HepG2 (cell line): ENCODE results near the gene C5orf47. TPM values are rescaled to one million over a fixed set of nuclear protein-coding genes. Genes with fewer than 3 reads are reported as not detected.

Experiments used
- FOSL2 ChIP-seq: sonication (generic); formaldehyde crosslinking; IDR thresholded peaks from 2 replicates; pipeline ENCODE4 v1.4.0; 2020; ENCODE audit warnings: missing genetic modification reagents
- FOXA3 ChIP-seq: IDR thresholded peaks from 2 replicates; pipeline ENCODE4 v1.6.1; 2016; ENCODE audit warnings: missing genetic modification reagents, missing compliant biosample characterization
- GATAD2A ChIP-seq: IDR thresholded peaks from 2 replicates; pipeline ENCODE4 v1.6.1; 2016
- RNF2 ChIP-seq: fragments of 450-650 bp; conservative IDR thresholded peaks from 2 replicates; pipeline ENCODE4 v1.6.1; 2016; ENCODE audit warnings: low read depth
- ZNF274 ChIP-seq: sonication (generic); formaldehyde crosslinking; IDR thresholded peaks from 2 replicates; pipeline ENCODE4 v1.5.1; 2020; ENCODE audit warnings: mild to moderate bottlenecking, missing genetic modification reagents
- ZNF343 ChIP-seq: sonication (generic); formaldehyde crosslinking; IDR thresholded peaks from 2 replicates; pipeline ENCODE4 v1.4.0; 2020; ENCODE audit warnings: mild to moderate bottlenecking, missing genetic modification reagents
- ZNF574 ChIP-seq: sonication (generic); formaldehyde crosslinking; IDR thresholded peaks from 2 replicates; pipeline ENCODE4 v1.4.0; 2020; ENCODE audit warnings: missing genetic modification reagents
- ZNF749 ChIP-seq: sonication (generic); formaldehyde crosslinking; IDR thresholded peaks from 2 replicates; pipeline ENCODE4 v1.8.0; 2022; ENCODE audit warnings: mild to moderate bottlenecking, missing genetic modification reagents, moderate library complexity, borderline replicate concordance
- polyA plus RNA-seq, 8 experiments: library from polyadenylated mRNA; depleted of rRNA in 3 of 8; stranded (reverse) in 7 of 8; unstranded in 1 of 8; fragments of >200 nt; fragmentation: Illumina TruSeq in 4 of 8; extraction: Trizol in 4 of 8; gene quantifications; 2 replicates each; pipeline versions ENCODE4 v1.2.1 to v1.2.3, GENCODE V29; 2011 to 2016; ENCODE audit warnings: low read depth in 4 of 8, missing spikeins in 1 of 8, mixed read lengths in 1 of 8; ENCODE audit not compliant: insufficient read depth in 1 of 8
- total RNA-seq, 5 experiments: library from RNA; depleted of rRNA; stranded (reverse); fragments of >200 nt; fragmentation: Illumina TruSeq; extraction: Trizol; gene quantifications; 2 replicates each; pipeline ENCODE4 v1.2.3, GENCODE V29; 2016; ENCODE audit warnings: low read depth in 1 of 5
- TF ChIP-seq, protein P1 (sequence below): IDR thresholded peaks from 2 replicates; pipeline ENCODE4 v1.6.1; 2016; ENCODE audit warnings: mild to moderate bottlenecking
- TF ChIP-seq, protein P2 (sequence below): IDR thresholded peaks from 2 replicates; pipeline ENCODE4 v1.6.1; 2016; ENCODE audit warnings: low read depth, missing genetic modification reagents, missing compliant biosample characterization
- TF ChIP-seq, protein P3 (sequence below): sonication (generic); formaldehyde crosslinking; IDR thresholded peaks from one replicate; pipeline ENCODE4 v1.5.1; 2020; ENCODE audit warnings: mild to moderate bottlenecking, missing genetic modification reagents; ENCODE audit errors: not compliant biosample characterization

Gene C5orf47
- total and polyA plus RNA-seq, 2 of the 13 experiments (the other 11 are each of a cell fraction or from before 2014, with no cell fraction given) = not detected

DNA sequence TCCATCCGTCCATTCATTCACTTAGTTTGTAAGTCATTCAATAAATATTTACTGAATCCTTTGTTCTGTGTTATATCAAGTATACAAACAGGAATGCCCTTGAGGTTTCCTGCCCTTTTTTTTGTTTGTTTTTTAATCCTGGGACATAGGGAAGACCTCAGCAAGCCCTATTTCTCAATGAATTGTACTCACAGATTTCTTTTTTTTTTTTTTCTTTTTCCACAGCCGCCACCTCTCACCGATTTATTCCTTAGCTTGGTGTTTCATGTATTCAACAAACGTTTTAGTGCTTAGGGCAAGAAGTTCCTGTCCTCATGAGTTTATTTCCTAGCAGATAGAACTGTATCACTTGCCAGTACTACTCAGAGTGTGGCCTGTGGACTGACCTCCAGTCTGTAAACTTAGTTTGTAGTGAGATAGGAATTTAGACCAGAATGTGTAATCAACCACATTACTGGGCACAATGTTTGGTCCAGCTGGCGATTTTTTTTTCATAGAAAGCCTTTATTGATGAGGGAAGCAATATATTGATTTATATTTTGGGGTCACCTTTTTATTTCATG is 35.4 kb upstream of the C5orf47 start (continued):
- TF ChIP-seq GATAD2A = peak; percentile 81
- TF ChIP-seq, protein P1, sequence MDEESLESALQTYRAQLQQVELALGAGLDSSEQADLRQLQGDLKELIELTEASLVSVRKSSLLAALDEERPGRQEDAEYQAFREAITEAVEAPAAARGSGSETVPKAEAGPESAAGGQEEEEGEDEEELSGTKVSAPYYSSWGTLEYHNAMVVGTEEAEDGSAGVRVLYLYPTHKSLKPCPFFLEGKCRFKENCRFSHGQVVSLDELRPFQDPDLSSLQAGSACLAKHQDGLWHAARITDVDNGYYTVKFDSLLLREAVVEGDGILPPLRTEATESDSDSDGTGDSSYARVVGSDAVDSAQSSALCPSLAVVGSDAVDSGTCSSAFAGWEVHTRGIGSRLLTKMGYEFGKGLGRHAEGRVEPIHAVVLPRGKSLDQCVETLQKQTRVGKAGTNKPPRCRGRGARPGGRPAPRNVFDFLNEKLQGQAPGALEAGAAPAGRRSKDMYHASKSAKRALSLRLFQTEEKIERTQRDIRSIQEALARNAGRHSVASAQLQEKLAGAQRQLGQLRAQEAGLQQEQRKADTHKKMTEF = peak; percentile 36
- TF ChIP-seq, protein P2, sequence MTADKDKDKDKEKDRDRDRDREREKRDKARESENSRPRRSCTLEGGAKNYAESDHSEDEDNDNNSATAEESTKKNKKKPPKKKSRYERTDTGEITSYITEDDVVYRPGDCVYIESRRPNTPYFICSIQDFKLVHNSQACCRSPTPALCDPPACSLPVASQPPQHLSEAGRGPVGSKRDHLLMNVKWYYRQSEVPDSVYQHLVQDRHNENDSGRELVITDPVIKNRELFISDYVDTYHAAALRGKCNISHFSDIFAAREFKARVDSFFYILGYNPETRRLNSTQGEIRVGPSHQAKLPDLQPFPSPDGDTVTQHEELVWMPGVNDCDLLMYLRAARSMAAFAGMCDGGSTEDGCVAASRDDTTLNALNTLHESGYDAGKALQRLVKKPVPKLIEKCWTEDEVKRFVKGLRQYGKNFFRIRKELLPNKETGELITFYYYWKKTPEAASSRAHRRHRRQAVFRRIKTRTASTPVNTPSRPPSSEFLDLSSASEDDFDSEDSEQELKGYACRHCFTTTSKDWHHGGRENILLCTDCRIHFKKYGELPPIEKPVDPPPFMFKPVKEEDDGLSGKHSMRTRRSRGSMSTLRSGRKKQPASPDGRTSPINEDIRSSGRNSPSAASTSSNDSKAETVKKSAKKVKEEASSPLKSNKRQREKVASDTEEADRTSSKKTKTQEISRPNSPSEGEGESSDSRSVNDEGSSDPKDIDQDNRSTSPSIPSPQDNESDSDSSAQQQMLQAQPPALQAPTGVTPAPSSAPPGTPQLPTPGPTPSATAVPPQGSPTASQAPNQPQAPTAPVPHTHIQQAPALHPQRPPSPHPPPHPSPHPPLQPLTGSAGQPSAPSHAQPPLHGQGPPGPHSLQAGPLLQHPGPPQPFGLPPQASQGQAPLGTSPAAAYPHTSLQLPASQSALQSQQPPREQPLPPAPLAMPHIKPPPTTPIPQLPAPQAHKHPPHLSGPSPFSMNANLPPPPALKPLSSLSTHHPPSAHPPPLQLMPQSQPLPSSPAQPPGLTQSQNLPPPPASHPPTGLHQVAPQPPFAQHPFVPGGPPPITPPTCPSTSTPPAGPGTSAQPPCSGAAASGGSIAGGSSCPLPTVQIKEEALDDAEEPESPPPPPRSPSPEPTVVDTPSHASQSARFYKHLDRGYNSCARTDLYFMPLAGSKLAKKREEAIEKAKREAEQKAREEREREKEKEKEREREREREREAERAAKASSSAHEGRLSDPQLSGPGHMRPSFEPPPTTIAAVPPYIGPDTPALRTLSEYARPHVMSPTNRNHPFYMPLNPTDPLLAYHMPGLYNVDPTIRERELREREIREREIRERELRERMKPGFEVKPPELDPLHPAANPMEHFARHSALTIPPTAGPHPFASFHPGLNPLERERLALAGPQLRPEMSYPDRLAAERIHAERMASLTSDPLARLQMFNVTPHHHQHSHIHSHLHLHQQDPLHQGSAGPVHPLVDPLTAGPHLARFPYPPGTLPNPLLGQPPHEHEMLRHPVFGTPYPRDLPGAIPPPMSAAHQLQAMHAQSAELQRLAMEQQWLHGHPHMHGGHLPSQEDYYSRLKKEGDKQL (CRISPR knock-in tag) = no peak
- no peak for TF ChIP-seq ZNF749 (CRISPR knock-in tag)
- TF ChIP-seq ZNF343 (CRISPR knock-in tag) = no peak
- no peak for TF ChIP-seq ZNF574 (CRISPR knock-in tag)
- TF ChIP-seq ZNF274 (CRISPR knock-in tag) = no peak
- 0 out of 2 replicates have a peak, but pooled peaks have one; percentile 17 for TF ChIP-seq FOSL2 (CRISPR knock-in tag)
- TF ChIP-seq, protein P3, sequence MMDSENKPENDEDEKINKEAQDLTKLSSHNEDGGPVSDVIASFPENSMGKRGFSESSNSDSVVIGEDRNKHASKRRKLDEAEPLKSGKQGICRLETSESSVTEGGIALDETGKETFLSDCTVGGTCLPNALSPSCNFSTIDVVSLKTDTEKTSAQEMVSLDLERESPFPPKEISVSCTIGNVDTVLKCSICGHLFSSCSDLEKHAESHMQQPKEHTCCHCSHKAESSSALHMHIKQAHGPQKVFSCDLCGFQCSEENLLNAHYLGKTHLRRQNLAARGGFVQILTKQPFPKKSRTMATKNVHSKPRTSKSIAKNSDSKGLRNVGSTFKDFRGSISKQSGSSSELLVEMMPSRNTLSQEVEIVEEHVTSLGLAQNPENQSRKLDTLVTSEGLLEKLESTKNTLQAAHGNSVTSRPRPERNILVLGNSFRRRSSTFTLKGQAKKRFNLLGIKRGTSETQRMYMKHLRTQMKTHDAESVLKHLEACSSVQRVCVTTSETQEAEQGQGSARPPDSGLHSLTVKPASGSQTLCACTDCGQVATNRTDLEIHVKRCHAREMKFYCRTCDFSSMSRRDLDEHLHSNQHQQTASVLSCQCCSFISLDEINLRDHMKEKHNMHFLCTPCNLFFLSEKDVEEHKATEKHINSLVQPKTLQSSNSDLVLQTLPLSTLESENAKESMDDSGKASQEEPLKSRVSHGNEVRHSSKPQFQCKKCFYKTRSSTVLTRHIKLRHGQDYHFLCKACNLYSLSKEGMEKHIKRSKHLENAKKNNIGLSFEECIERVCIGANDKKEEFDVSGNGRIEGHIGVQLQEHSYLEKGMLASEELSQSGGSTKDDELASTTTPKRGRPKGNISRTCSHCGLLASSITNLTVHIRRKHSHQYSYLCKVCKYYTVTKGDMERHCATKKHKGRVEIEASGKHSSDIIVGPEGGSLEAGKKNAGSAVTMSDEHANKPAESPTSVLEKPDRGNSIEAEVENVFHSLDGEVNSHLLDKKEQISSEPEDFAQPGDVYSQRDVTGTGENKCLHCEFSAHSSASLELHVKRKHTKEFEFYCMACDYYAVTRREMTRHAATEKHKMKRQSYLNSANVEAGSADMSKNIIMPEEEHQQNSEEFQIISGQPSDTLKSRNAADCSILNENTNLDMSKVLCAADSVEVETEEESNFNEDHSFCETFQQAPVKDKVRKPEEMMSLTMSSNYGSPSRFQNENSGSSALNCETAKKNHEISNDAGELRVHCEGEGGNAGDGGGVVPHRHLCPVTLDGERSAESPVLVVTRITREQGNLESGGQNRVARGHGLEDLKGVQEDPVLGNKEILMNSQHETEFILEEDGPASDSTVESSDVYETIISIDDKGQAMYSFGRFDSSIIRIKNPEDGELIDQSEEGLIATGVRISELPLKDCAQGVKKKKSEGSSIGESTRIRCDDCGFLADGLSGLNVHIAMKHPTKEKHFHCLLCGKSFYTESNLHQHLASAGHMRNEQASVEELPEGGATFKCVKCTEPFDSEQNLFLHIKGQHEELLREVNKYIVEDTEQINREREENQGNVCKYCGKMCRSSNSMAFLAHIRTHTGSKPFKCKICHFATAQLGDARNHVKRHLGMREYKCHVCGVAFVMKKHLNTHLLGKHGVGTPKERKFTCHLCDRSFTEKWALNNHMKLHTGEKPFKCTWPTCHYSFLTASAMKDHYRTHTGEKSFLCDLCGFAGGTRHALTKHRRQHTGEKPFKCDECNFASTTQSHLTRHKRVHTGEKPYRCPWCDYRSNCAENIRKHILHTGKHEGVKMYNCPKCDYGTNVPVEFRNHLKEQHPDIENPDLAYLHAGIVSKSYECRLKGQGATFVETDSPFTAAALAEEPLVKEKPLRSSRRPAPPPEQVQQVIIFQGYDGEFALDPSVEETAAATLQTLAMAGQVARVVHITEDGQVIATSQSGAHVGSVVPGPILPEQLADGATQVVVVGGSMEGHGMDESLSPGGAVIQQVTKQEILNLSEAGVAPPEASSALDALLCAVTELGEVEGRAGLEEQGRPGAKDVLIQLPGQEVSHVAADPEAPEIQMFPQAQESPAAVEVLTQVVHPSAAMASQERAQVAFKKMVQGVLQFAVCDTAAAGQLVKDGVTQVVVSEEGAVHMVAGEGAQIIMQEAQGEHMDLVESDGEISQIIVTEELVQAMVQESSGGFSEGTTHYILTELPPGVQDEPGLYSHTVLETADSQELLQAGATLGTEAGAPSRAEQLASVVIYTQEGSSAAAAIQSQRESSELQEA (CRISPR knock-in tag) = no peak
- TF ChIP-seq FOXA3 (CRISPR knock-in tag) = peak; percentile 85
- no peak for TF ChIP-seq RNF2
